ENCODE results near the gene LRRC4C.

- TF ChIP-seq YY1 (IDR thresholded peaks at IDR 0.05; ENCODE audit: low read depth) (no peak), TEAD4 (IDR thresholded peaks at IDR 0.05) (no peak), EP300 (IDR thresholded peaks at IDR 0.05; ENCODE audit: borderline replicate concordance) (no peak), EGR1 (IDR thresholded peaks at IDR 0.05) (no peak), REST (IDR thresholded peaks at IDR 0.05; ENCODE audit: low read depth) (no peak), CEBPB (IDR thresholded peaks at IDR 0.05) (no peak), USF1 (IDR thresholded peaks at IDR 0.05) (no peak), TCF12 (IDR thresholded peaks at IDR 0.05; ENCODE audit: low read depth) (no peak), TAF1 (IDR thresholded peaks at IDR 0.05; ENCODE audit: low read depth) (no peak), FOXM1 (IDR thresholded peaks at IDR 0.05; ENCODE audit: borderline replicate concordance, low read depth) (no peak)
- TF ChIP-seq, protein P1, sequence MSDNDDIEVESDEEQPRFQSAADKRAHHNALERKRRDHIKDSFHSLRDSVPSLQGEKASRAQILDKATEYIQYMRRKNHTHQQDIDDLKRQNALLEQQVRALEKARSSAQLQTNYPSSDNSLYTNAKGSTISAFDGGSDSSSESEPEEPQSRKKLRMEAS (IDR thresholded peaks at IDR 0.05): no peak
Observed at GRCh38 chr11:40998920-40999319, 460.5 kb downstream of the LRRC4C start.
